Measurements from ENCODE around the gene DLG1. TPM values are rescaled to one million over a fixed set of nuclear protein-coding genes. Genes with fewer than 3 reads are reported as not detected.

The DLG1 gene
- total and polyA plus RNA-seq, 9 of the 15 experiments (the other 6 are each of a cell fraction or from before 2014, with no cell fraction given), result 9.4 to 63.5 (median 43.6) TPM

DNA sequence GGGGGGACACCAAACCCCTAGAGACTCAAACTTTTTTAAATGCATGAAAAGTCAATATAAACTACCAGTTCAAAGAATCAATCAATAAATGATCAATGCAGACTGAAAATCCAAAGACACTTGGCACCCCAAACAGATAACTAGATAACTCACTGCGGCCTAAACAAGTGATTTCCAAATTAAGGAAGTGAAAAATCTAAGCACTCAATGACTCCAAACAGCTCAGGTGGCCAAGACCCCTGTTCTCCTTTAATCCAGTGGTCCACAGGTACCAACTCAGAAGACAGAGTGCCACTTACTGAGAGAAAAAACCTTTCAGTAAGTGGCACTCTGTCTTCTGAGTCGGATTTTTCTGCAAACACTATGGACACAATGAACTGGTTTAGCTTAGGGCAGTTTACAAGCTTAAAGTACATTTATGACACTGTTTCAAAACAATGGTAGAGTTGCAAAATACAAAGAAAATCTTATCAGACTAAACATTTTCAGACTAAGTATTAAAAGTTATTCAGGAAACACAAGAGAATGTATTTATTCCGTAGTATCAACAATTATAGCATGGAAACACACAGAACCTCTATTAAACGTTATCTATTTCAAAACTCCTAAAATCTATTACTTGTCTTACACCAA is 4.7 kb downstream of the DLG1 start:
- Histone ChIP-seq H3K9me3 (replicated peaks; ENCODE audit: control insufficient read depth, insufficient read depth, low read depth, low read length) (no peaks in the 10 kb centered on the region), H2AFZ (ENCODE audit: low read depth, low read length) (no peak overlapping the region), H3K9ac (ENCODE audit: insufficient read depth in 1 of 2, low read depth in 2 of 2, low read length in 2 of 2) (no peak overlapping the region), H3K4me3 (no peak overlapping the region), H3K9me1 (ENCODE audit: control insufficient read depth, insufficient read depth, low read length) (no peaks in the 10 kb centered on the region), H3K4me1 (replicated peaks in 1 of 2; ENCODE audit: control insufficient read depth in 2 of 2, insufficient read depth in 2 of 2, low read length in 2 of 2) (peaks cover 5 to 7% of the 10 kb centered on the region in 2 experiments; a peak in 1 of 5 replicates), H3K27ac (ENCODE audit: extremely low read depth, low read depth, low read length) (no peak overlapping the region), H3K27me3 (ENCODE audit: control insufficient read depth in 2 of 2, insufficient read depth in 2 of 2, low read length in 2 of 2) (no peaks in the 10 kb centered on the region), H4K20me1 (replicated peaks; ENCODE audit: control insufficient read depth, insufficient read depth, low read length) (no peaks in the 10 kb centered on the region), H3K36me3 (ENCODE audit: control insufficient read depth, insufficient read depth, low read length) (peaks cover 70% of the 10 kb centered on the region), H3K79me2 (ENCODE audit: control insufficient read depth, insufficient read depth, low read length) (peaks cover 69% of the 10 kb centered on the region), H3K4me2 (ENCODE audit: insufficient read depth, low read length) (no peak overlapping the region)
- WGBS (ENCODE audit: insufficient coverage, low coverage, missing lambda C conversion rate), result 79% methylated on average over 4 of the region's 4 CpGs
- ATAC-seq, result no peak
- no peak for FAIRE-seq
- in situ Hi-C loops (cut with MboI) (no loop called here), intact Hi-C loops (cut with micrococcal nuclease) (no loop called here)
- TF ChIP-seq SMARCA4 (IDR thresholded peaks at IDR 0.05), result no peak
- TF ChIP-seq FOXP1 (CRISPR knock-in tag; IDR thresholded peaks at IDR 0.05), result no peak
- no peak for TF ChIP-seq SAFB2 (IDR thresholded peaks at IDR 0.05; ENCODE audit: borderline replicate concordance, low read depth, low read length, severe bottlenecking)
- TF ChIP-seq SPI1 (IDR thresholded peaks at IDR 0.05; ENCODE audit: borderline replicate concordance, low read depth, low read length), result peak; percentile 64; the same call in 1 of the 2 replicates
- ChIA-PET CTCF (ENCODE audit: low intra/inter-chr PET ratio) (interaction anchor here (0.6 to 1.1 kb wide), 2 partner anchors 11 to 217 kb away, joined by 3 read pairs; no protein-coding TSS in a partner anchor), POLR2A (interaction anchor here (0.9 kb wide), 1 partner anchor 178 kb away, joined by 4 read pairs; no protein-coding TSS in a partner anchor)
- no TSS peak for BruUV-seq (replicated peaks)
- no peak for DNase-seq (ENCODE audit: extremely low read depth in 1 of 4, low spot score in 3 of 4)

DNA sequence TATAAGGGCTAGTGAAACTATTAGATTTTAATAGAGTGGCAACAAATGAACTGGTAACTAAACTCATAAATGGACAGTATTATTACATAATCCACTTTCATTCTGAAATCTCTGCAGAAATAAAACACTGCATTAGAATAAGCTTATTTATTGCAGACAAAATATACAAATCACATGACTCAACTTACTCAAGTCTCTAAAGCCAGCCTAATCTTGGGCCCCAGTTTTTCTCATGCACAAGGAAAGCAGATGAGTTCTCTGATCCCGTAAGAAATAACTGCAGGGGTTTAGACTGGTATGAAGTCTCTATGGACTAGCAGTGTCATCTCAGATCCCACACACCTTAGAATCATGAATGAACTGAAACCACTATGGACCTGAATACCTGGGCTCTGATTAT is 5.8 kb downstream of the DLG1 start:
- FAIRE-seq, result no peak
- H3K9me1 ChIP-seq (ENCODE audit: control insufficient read depth, insufficient read depth, low read length), result no peaks in the 10 kb centered on the region
- POLR2A ChIA-PET, result no interaction called here
- no peak overlapping the region for H3K9ac ChIP-seq (ENCODE audit: insufficient read depth in 1 of 2, low read depth in 2 of 2, low read length in 2 of 2)
- ATAC-seq, result no peak
- no peaks in the 10 kb centered on the region for H3K27me3 ChIP-seq (ENCODE audit: control insufficient read depth in 2 of 2, insufficient read depth in 2 of 2, low read length in 2 of 2)
- BruUV-seq (replicated peaks), result no TSS peak
- no peak overlapping the region for H3K4me3 ChIP-seq
- 78% methylated on average over 1 of the region's 1 CpG for WGBS (ENCODE audit: insufficient coverage, low coverage, missing lambda C conversion rate)
- no peaks in the 10 kb centered on the region for H4K20me1 ChIP-seq (replicated peaks; ENCODE audit: control insufficient read depth, insufficient read depth, low read length)
- peaks cover 75% of the 10 kb centered on the region for H3K36me3 ChIP-seq (ENCODE audit: control insufficient read depth, insufficient read depth, low read length)
- peaks cover 66% of the 10 kb centered on the region for H3K79me2 ChIP-seq (ENCODE audit: control insufficient read depth, insufficient read depth, low read length)
- no peak for DNase-seq (ENCODE audit: extremely low read depth in 1 of 4, low spot score in 3 of 4)
- H3K4me1 ChIP-seq (replicated peaks in 1 of 2; ENCODE audit: control insufficient read depth in 2 of 2, insufficient read depth in 2 of 2, low read length in 2 of 2), result peaks cover 3 to 5% of the 10 kb centered on the region in 2 experiments; a peak in 1 of 5 replicates
- H3K4me2 ChIP-seq (ENCODE audit: insufficient read depth, low read length), result no peak overlapping the region
- in situ Hi-C loops (cut with MboI) (no loop called here), intact Hi-C loops (cut with micrococcal nuclease) (no loop called here)
- no peak overlapping the region for H2AFZ ChIP-seq (ENCODE audit: low read depth, low read length)
- TF ChIP-seq CEBPG (CRISPR knock-in tag; IDR thresholded peaks at IDR 0.05) (no peak), CEBPG (tag; conservative IDR thresholded peaks at IDR 0.05 in 1 of 2, IDR thresholded peaks at IDR 0.05 in 1 of 2) (0 out of 4 replicates have a peak, but pooled peaks of 1 of the 2 experiments have one; percentile 22)
- TF ChIP-seq, protein P1, sequence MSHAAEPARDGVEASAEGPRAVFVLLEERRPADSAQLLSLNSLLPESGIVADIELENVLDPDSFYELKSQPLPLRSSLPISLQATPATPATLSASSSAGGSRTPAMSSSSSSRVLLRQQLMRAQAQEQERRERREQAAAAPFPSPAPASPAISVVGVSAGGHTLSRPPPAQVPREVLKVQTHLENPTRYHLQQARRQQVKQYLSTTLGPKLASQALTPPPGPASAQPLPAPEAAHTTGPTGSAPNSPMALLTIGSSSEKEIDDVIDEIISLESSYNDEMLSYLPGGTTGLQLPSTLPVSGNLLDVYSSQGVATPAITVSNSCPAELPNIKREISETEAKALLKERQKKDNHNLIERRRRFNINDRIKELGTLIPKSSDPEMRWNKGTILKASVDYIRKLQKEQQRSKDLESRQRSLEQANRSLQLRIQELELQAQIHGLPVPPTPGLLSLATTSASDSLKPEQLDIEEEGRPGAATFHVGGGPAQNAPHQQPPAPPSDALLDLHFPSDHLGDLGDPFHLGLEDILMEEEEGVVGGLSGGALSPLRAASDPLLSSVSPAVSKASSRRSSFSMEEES (CRISPR knock-in tag; IDR thresholded peaks at IDR 0.05), result peak; percentile 63; the same call in 1 of the 2 replicates
- TF ChIP-seq, protein P2, sequence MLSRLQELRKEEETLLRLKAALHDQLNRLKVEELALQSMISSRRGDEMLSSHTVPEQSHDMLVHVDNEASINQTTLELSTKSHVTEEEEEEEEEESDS (CRISPR knock-in tag; IDR thresholded peaks at IDR 0.05), result no peak
- CTCF ChIA-PET (ENCODE audit: low intra/inter-chr PET ratio), result no interaction called here
- H3K9me3 ChIP-seq (replicated peaks; ENCODE audit: control insufficient read depth, insufficient read depth, low read depth, low read length), result no peaks in the 10 kb centered on the region
- H3K27ac ChIP-seq (ENCODE audit: extremely low read depth, low read depth, low read length), result no peak overlapping the region
